H7 (cell line): ENCODE data around the gene DPT. TPM values are rescaled to one million over a fixed set of nuclear protein-coding genes. Genes with fewer than 3 reads are reported as not detected.

ENCODE experiments used
- DNase-seq: peaks from one replicate; pipeline ENCODE4 v3.0.0; 2012
- H3K27me3 ChIP-seq: 2 replicates; pipeline ENCODE4 v1.6.0; 2011; ENCODE audit warnings: mild to moderate bottlenecking, low read length; ENCODE audit not compliant: control insufficient read depth, insufficient read depth
- H3K36me3 ChIP-seq: replicated peaks from 2 replicates; pipeline ENCODE4 v1.5.1; 2011; ENCODE audit warnings: low read length; ENCODE audit not compliant: control insufficient read depth, insufficient read depth
- H3K4me3 ChIP-seq: 2 replicates; pipeline ENCODE4 v1.5.1; 2011; ENCODE audit warnings: low read depth, mild to moderate bottlenecking, control low read depth, low read length, moderate library complexity; ENCODE audit not compliant: insufficient read depth
- total RNA-seq: library from RNA; depleted of rRNA; stranded (reverse); fragments of >200 nt; shearing (Covaris generic); gene quantifications from 2 replicates; pipeline ENCODE4 v1.2.3, GENCODE V29; 2014

Gene DPT
- total RNA-seq, 1 experiment from 2014 or later, result not detected

DNA sequence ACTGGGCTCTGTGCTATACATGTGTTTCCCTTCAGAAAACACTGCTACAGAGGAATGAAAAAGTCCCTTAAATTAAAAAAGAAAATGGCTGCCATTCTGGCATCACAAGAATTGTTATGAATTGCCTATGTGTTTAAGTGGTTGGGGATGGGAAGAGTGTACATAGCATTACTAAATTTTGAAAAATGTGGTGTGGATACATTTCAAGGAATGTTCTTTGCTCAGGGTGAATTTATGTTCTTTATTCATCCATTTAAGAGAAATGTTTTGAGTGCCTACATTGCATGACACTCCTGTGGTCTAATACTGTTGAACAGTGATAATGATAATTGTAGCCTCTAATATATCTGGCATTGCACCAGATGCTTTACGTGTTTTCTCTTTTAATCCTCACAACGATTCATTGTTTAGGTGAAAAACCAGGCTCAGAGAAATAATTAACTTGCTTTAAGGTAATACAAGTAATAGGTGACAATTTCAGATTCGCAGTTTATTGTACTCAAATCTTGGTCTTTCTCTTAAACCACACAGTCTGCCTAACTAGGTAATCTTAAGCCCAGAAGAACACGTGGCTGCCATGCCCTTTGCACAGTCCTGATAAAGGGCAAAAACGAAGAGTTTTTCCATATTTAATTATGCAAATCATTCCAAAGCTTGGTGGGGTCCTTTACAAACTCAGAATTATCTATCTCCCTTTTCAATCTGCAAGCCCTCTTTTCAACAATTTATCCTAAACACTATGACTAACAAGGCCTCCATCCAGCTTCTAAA lies 31.5 kb downstream of the DPT start:
- Histone ChIP-seq H3K27me3 (no peaks in the 10 kb centered on the region), H3K4me3 (no peak overlapping the region), H3K36me3 (no peaks in the 10 kb centered on the region)
- DNase-seq, result no peak

DNA sequence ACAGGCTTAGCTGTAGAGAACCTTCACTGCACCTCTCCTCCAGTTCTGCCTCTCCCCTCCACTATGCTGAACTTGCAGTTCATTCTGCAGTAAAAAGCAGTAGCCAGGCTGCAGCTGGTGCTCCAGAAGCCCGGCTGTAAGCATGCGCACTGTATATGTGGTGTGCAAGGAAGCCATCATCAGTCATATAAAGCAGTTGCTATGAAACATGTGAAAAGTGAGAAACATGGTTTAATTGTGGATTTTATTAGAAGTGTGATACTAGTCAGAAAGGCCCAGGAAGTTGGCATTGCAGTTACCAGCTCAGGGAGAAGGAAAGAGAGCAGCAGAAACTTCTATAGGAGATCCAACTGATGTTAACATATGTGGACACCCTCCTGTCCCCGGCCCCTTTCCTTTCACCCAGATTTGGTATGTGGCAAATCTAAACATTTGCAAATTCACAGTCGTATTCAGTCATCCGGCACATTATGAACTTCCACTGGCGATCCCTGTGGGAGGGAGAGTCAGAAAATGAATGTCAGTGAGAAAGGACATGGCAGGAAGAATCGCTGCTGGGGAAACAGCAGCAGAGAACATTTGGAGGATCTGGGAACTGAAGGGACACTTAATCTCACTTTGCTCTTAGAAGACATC lies 32.8 kb downstream of the DPT start:
- no peaks in the 10 kb centered on the region for H3K27me3 ChIP-seq
- no peaks in the 10 kb centered on the region for H3K36me3 ChIP-seq
- DNase-seq, result no peak
- H3K4me3 ChIP-seq, result no peak overlapping the region

DNA sequence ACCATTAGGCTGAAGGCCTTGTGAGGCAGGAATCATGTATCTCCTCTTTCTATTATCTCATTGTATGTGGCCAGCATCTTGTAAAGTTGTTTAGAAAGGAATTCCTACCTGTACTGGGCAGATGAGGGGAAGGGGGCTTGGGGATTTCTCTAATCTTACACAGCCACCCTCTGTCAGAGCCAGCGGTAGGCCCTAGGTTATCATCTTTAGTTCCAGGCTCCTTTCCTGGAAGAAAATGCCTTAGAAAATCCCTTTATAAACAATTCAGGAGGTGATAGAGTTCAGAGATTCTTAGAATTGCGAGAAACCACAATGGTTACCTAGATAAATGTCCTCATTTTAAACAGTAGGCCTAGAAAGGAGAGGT lies 35.2 kb downstream of the DPT start:
- H3K4me3 ChIP-seq, result no peak overlapping the region
- no peaks in the 10 kb centered on the region for H3K27me3 ChIP-seq
- DNase-seq, result no peak
- H3K36me3 ChIP-seq, result no peaks in the 10 kb centered on the region

DNA sequence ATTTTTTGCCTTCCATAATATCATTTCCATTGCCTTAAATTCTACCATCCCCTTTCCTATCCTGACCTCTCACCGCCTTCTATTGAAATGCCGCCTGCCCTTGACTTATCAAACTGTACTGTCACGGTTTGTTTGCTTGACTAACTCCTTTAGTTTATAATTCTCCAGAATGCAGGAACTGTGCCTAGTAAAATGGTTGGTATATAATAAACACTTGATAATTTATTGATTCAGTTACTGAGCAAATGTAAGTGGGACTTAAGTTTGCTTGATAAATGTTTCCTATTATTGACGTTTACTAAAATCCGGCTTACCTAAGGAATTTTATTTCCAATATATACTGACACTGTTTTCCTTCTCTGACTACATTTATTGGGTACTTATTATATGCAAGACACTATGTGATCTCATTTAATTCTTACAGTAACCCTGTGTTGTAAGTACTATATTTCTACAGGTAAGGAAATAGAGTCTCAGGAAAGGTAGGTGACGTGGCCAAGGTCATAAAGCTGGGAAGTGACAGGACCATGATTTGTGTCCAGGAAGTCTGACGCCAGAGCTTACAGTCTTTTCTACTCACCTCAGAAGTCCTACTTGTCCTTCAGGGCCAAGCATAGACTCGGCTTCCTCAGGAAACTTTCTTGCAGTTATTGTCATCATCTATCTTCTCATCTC lies 35.7 kb downstream of the DPT start:
- DNase-seq, result no peak
- no peaks in the 10 kb centered on the region for H3K27me3 ChIP-seq
- H3K36me3 ChIP-seq, result no peaks in the 10 kb centered on the region
- no peak overlapping the region for H3K4me3 ChIP-seq

DNA sequence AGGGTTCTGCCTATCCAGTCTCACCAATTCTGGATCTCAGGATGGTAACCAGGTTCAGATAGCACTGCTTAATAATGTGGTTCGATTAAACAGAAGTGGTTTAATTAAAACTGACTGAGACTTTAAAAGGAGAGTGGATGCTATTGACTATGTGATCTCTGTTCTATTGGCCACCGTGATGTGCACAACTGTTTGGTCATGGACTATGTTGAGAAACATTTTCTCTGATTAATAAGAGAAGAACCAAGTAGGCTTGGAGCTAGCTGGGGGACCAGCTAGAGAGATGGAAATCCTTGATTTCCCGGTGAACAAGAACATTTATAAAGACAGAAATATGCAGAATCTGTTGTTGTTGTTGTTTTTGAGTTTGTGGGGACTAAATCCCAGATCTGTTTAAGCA lies 36.5 kb downstream of the DPT start:
- no peaks in the 10 kb centered on the region for H3K36me3 ChIP-seq
- DNase-seq, result no peak

DNA sequence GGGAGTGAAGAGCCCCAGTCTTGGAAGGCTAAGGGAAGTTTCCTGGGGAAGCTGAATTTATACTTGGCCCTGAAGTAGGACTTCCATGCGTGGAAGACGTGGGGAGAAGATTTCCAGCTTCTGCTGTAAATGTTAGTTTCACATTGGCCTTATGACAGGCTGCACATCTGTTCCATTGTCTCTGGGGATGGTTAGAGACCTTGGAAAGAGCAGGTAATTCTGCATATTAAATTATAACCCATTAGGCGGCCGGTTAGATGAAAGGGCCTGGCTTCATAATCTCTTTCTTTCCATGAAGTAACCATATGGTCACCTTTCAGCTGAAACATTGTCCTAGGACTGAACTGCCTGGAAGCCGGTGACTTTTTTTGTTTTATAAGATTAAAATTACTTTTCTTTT lies 37.5 kb downstream of the DPT start:
- H3K4me3 ChIP-seq, result no peak overlapping the region
- no peak for DNase-seq
- no peaks in the 10 kb centered on the region for H3K27me3 ChIP-seq
- no peaks in the 10 kb centered on the region for H3K36me3 ChIP-seq

More for the DNA sequence above, 36.5 kb downstream of the DPT start:
- H3K4me3 ChIP-seq, result no peak overlapping the region
- no peaks in the 10 kb centered on the region for H3K27me3 ChIP-seq

DNA sequence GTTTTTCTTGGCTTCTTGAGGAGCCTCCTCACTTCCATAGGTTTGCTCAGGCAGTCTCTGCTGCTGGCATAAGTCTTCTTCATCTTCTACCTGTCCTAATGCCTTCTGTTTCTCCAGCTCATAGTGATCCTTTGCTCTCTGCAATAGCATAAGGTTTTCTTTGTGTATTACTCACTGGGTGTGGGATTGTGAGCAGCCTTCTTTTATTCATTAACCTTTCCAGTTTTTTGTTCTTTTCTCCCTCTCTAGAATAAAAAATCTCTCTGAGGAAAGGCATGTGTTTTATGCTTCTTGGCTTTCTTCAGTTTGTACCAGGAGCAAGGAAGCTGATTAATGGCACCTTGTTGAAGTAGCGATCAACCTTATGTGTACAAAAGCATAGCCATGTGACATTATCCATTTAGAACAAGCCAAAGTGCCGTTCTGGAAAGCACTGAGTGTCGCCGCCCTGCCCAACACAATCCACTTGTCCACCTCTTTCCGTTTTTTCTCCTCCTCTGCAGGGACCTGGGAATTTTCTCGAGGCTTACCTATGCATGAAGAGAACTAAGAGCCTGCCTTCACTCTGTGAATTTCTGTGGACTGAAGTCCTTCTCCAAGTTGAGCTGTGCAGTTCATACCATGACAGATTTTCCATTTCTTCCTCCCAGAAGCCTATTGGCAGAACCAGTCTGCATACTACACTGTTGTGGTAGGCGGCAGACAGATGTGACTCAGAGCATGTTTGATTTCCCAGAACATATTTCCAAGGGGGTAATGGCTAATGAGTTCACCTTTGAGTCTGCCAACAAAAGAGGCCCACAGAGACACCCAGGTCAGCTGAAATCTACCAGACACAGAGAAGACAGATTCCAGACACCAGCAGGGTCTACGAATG lies 39.0 kb downstream of the DPT start:
- DNase-seq, result no peak
- no peak overlapping the region for H3K4me3 ChIP-seq
- no peaks in the 10 kb centered on the region for H3K36me3 ChIP-seq
- H3K27me3 ChIP-seq, result no peaks in the 10 kb centered on the region

DNA sequence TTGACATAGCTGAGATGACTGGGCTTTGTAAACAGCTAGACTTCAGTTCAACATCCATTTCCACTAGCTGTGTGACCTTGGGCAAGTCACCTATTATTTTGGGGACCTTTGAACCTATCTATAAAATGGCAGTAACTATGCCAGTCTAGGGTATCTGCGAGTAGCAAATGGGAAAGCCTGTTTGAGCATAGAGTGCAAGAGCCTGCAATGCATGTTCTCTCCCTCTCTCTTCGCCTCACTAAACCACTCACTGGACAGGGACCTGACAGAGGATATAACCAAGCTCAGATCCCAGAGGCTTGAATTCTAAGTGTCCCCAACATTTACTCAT lies 39.7 kb downstream of the DPT start:
- H3K36me3 ChIP-seq, result no peaks in the 10 kb centered on the region
- no peak for DNase-seq
- H3K4me3 ChIP-seq, result no peak overlapping the region
- no peaks in the 10 kb centered on the region for H3K27me3 ChIP-seq

DNA sequence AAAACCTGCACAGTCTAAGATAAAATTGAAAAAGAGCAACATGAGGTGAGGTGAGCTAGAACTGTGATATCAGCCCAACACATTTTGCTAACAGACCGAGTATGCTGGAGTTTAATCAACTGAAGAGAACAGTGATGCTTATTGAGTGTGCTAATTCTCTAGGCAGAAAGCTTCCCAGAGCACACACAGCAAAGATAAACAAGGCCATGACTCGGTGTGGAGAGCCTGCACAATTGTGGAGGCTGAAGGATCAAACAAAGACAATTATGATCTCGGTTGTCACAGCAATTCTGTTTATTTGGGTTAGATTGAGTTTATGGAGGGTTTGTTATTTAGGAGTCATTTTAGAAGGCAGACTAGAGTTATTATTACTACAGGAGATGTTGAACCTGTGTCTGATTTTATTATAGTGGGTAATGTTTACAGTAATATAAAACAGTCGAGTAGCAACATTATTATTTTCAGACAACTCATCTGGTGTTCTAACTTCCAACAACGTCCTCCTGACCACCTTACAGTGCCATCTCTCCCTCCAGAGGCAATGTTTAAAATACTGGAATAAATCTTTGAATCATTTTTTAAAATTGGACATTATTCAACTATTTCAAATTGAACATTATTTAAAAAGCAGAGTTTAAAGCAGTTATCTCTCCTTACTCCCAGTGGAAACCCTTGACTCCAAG lies 40.2 kb downstream of the DPT start:
- Histone ChIP-seq H3K4me3 (no peak overlapping the region), H3K36me3 (no peaks in the 10 kb centered on the region), H3K27me3 (no peaks in the 10 kb centered on the region)
- no peak for DNase-seq

DNA sequence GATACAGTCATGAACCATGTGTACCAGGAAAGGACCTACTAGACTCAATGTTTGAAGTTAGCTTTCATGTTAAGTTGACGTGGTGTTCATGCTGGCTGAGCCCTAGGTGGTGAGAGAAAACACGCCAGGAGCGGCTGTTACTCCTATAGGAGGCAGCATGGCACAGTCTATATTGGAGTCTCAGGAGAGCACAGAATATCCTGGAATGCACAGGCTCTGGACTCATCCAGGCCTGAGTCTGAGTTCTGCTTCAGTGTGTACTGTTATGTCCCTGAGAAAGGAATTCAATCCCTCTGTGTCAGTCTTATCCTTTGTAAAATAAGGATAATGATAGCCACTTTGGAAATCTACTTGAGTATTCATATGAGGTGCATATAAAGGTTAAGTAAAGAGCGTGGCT lies 41.2 kb downstream of the DPT start:
- Histone ChIP-seq H3K36me3 (no peaks in the 10 kb centered on the region), H3K27me3 (no peaks in the 10 kb centered on the region), H3K4me3 (no peak overlapping the region)
- DNase-seq, result peak; percentile 31

DNA sequence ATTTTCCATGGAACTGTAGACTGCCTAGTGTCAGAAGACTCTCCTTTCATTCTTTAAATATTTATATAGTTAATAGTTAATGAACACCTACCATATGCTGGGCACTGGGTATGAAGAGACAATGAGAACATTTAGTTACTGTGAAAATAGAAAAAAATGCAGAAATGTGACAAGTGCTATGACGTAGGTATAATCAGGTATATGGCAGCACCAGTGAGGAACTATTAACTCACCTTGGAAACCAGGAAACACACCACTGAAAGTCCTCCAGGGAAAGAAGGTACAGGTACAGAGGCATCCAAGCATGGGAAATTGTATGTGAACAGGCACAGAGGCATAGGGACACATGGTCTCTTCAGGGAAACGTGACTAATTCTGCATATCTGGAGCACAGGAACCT lies 42.3 kb downstream of the DPT start:
- DNase-seq, result no peak
- Histone ChIP-seq H3K36me3 (no peaks in the 10 kb centered on the region), H3K4me3 (no peak overlapping the region), H3K27me3 (no peaks in the 10 kb centered on the region)

DNA sequence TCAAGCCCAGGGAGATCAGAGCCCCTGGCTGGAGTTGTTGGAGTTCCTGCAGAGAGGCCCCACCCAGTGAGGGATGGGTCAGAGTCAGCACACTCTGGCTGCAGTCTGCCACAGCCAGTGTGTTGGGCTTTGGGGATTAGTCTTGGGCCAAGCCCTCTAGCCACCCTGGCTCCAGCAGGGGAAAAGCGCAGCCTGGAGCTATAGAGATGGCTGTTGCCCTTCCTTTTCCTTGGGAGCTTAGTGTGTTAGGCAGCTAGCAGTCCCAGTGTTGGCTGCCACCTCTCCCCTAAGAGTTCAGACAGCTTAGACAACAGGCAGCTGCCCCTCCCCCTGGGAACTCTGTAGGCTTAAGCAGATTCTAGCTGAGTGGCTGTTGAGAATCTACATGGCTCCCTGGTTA lies 45.1 kb downstream of the DPT start:
- Histone ChIP-seq H3K36me3 (no peaks in the 10 kb centered on the region), H3K27me3 (no peaks in the 10 kb centered on the region), H3K4me3 (no peak overlapping the region)
- DNase-seq, result no peak

DNA sequence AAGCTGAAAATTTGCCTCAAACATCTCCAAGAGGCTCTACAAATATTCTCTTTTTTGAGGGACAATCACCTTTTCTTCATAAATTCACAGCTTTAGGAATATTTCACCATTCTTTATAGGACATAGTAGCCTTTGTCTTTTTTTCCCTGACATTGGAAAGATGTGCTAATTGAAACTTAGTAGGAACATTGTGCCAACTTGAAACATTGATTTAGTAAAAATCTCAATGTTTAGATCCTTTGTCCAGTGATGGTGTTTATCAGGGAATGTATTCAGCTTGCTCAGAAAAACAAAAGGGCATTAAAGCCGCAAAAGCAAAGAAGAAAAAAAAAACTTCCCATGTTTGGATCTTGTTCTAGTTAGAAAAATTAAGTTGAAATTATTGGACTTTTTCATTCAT lies 52.1 kb downstream of the DPT start:
- H3K27me3 ChIP-seq, result no peaks in the 10 kb centered on the region
- no peak overlapping the region for H3K4me3 ChIP-seq
- H3K36me3 ChIP-seq, result no peaks in the 10 kb centered on the region
- no peak for DNase-seq
